Right lobe of liver (tissue), 4 donors: ENCODE results near the gene SORD.
"Not testable (repeated sequence)": the region's sequence is repeated elsewhere in the genome, so short reads cannot be mapped to it uniquely, and the experiment has no call there.

ENCODE experiments used
- POLR2A ChIP-seq: fragments of 450-650 bp; IDR thresholded peaks from one replicate; pipeline ENCODE4 v1.6.1; 2017; ENCODE audit warnings: antibody characterized with exemption, mild to moderate bottlenecking
- TF ChIP-seq, protein P1 (sequence below), 4 donors: fragments of 200-600 bp in 3 of 4; fragments of 450-650 bp in 1 of 4; IDR thresholded peaks; one replicate each; pipeline versions ENCODE4 v1.5.1 to v1.8.0; 2016 to 2022; ENCODE audit warnings: antibody characterized with exemption in 4 of 4, mild to moderate bottlenecking in 2 of 4
- donor health status: DM: no; HTN: no; CAD: no.
- donor health status: DM: no; HTN: no; CAD: no.
- donor health status: DM: no; HTN: yes; CAD: no.

GRCh38 chr15:44986346-44987055 is 36.5 kb upstream of the SORD start:
- TF ChIP-seq, protein P1, sequence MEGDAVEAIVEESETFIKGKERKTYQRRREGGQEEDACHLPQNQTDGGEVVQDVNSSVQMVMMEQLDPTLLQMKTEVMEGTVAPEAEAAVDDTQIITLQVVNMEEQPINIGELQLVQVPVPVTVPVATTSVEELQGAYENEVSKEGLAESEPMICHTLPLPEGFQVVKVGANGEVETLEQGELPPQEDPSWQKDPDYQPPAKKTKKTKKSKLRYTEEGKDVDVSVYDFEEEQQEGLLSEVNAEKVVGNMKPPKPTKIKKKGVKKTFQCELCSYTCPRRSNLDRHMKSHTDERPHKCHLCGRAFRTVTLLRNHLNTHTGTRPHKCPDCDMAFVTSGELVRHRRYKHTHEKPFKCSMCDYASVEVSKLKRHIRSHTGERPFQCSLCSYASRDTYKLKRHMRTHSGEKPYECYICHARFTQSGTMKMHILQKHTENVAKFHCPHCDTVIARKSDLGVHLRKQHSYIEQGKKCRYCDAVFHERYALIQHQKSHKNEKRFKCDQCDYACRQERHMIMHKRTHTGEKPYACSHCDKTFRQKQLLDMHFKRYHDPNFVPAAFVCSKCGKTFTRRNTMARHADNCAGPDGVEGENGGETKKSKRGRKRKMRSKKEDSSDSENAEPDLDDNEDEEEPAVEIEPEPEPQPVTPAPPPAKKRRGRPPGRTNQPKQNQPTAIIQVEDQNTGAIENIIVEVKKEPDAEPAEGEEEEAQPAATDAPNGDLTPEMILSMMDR (IDR thresholded peaks at IDR 0.05): peak in 3 of 4 donors; percentile 16 to 47 (median 35)
- TF ChIP-seq POLR2A: not testable (repeated sequence)
